Activated CD4-positive, alpha-beta memory T cell treated with anti-CD3 and anti-CD28 coated beads for 36 hours (primary cell): Measurements from ENCODE around the gene TAF4B. TPM values are rescaled to one million over a fixed set of nuclear protein-coding genes. Genes with fewer than 3 reads are reported as not detected.

ENCODE experiments used
- CTCF ChIA-PET: fragments of 350-600 bp; sonication (Branson Sonifier 250); formaldehyde crosslinking; loops from one replicate; lab custom pipeline; 2021; ENCODE audit warnings: antibody characterized with exemption, inconsistent platforms; lab: Charles Lee
- POLR2A ChIA-PET: fragments of 350-600 bp; sonication (Branson Sonifier 250); formaldehyde crosslinking; loops from one replicate; lab custom pipeline; 2021; ENCODE audit warnings: antibody characterized with exemption; lab: Charles Lee
- DNase-seq: peaks from one replicate; pipeline ENCODE4 v3.0.0-alpha.2; 2020
- H3K27ac Mint-ChIP-seq: one replicate; pipeline ENCODE4 v1.8.0; 2021; ENCODE audit warnings: mixed read lengths
- H3K27me3 Mint-ChIP-seq: one replicate; pipeline ENCODE4 v1.8.0; 2021; ENCODE audit warnings: mixed read lengths
- H3K36me3 Mint-ChIP-seq: one replicate; pipeline ENCODE4 v1.8.0; 2021; ENCODE audit warnings: mixed read lengths
- H3K4me1 Mint-ChIP-seq: one replicate; pipeline ENCODE4 v1.8.0; 2021; ENCODE audit warnings: low read depth, mixed read lengths
- H3K4me3 Mint-ChIP-seq: one replicate; pipeline ENCODE4 v1.8.0; 2021; ENCODE audit warnings: mild to moderate bottlenecking, mixed read lengths
- H3K9me3 Mint-ChIP-seq: one replicate; pipeline ENCODE4 v1.8.0; 2021; ENCODE audit warnings: mixed read lengths
- intact Hi-C: fragments of 100-400 bp; cut with micrococcal nuclease; formaldehyde crosslinking; loops from one replicate; pipeline ENCODE4 v1.15.1; 2023
- total RNA-seq, 2 experiments: library from RNA; stranded (reverse); gene quantifications; one replicate each; pipeline ENCODE4 v1.2.3, GENCODE V29; 2021

The TAF4B gene
- total RNA-seq, 2 experiments from 2014 or later: 12.5 to 12.7 TPM

GRCh38 chr18:26405190-26405801, 179.1 kb downstream of the TAF4B start:
- ChIA-PET CTCF (interaction anchor here (0.8 to 0.9 kb wide), 2 partner anchors 22 to 244 kb away, joined by 3 read pairs; no protein-coding TSS in a partner anchor), POLR2A (no interaction called here)
- Mint-ChIP-seq H3K4me3 (no peak overlapping the region), H3K36me3 (no peaks in the 10 kb centered on the region), H3K27me3 (no peaks in the 10 kb centered on the region), H3K9me3 (no peaks in the 10 kb centered on the region), H3K4me1 (no peaks in the 10 kb centered on the region), H3K27ac (no peak overlapping the region)
- intact Hi-C loops: loop anchor here (1.0 kb wide), 1 partner anchor 244 kb away; no protein-coding TSS in a partner anchor
- peak; percentile 14 for DNase-seq

GRCh38 chr18:26406324-26406723, 180.1 kb downstream of the TAF4B start:
- Mint-ChIP-seq H3K4me1 (no peaks in the 10 kb centered on the region), H3K36me3 (no peaks in the 10 kb centered on the region), H3K9me3 (no peaks in the 10 kb centered on the region), H3K4me3 (no peak overlapping the region), H3K27me3 (no peaks in the 10 kb centered on the region), H3K27ac (no peak overlapping the region)
- intact Hi-C loops: no loop called here
- no peak for DNase-seq
- ChIA-PET POLR2A (no interaction called here), CTCF (interaction anchor here (0.8 to 1.4 kb wide), 2 partner anchors 23 to 243 kb away, joined by 3 read pairs; no protein-coding TSS in a partner anchor)

DNA sequence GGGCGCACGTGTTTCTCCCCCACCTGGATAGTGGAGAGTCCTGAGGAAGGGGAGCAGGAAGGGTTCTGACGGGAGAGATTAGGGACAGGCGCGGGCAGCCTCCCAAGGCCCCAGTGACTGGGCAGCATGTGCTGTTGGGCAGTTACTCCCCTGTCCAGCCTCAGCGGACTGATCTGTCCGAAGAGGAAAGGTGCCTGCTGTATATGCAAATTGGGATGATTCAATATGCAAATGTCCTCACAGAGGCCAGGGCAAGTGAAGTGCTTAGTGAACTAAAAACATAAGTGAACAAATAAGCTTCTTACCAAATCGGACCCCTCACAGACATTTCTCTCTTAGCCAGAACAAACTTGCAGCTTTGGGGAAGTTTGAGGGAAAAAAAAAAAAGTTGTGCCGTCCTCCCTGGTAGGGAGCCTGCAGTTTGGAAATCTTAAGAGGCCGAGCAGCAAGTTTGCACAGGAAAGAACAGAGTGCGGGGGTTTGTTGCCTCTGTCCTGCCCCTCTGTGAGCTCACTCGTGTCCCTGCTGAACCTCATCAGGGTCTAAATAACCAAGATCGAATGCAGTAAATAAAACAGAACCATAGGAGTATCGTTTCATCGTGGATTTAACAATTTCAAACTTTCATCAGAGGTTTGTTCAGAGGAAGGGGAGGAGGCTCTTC, 180.7 kb downstream of the TAF4B start:
- ChIA-PET POLR2A (no interaction called here), CTCF (interaction anchor here (1.4 kb wide), 1 partner anchor 23 kb away, joined by 3 read pairs; no protein-coding TSS in a partner anchor)
- intact Hi-C loops: no loop called here
- no peak overlapping the region for H3K4me3 Mint-ChIP-seq
- DNase-seq: no peak
- no peaks in the 10 kb centered on the region for H3K4me1 Mint-ChIP-seq
- no peaks in the 10 kb centered on the region for H3K36me3 Mint-ChIP-seq
- no peaks in the 10 kb centered on the region for H3K27me3 Mint-ChIP-seq
- H3K9me3 Mint-ChIP-seq: no peaks in the 10 kb centered on the region
- no peak overlapping the region for H3K27ac Mint-ChIP-seq

DNA sequence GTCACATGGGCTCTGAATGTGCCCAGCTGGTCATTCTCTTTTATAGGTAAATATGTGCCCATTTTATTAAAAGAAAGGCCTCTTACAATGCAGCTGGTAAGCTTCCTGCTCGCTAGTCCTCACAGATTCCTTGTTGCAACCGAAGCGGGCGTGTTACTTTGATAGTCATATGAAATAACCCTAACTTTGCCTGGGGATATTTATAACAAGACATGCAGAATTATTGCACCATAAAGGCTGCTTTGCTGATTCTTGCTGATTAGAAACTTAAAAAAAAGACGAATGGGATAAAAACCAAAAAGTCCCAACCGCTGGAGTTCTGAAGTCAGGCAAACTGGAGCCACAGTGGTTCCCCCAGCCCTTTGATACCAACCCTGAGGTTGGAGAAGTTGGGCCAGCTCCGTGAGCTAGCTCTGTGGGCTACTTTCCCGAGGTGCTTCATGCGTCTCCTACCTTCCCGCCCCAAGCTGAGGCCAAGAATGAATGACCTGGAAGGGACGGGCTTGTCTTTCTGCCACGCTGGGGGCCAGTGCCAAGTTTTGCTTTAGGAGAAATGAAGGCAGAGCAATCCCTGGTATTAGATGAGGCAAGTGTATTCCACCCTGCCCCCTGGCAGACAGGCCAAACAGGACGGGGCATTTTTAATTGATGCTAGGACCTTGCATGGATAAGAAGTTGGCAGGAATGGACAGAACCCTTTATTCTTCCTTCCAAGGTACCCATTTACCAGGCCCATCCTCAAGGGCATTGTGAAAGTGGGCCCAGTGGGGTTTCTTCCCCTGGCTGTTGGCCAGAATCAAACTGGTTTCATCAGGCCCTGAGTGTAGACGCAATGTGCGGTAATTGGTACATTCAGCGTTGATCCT, 181.7 kb downstream of the TAF4B start:
- Mint-ChIP-seq H3K27ac (no peak overlapping the region), H3K9me3 (no peaks in the 10 kb centered on the region), H3K27me3 (no peaks in the 10 kb centered on the region), H3K4me3 (no peak overlapping the region), H3K4me1 (no peaks in the 10 kb centered on the region), H3K36me3 (no peaks in the 10 kb centered on the region)
- intact Hi-C loops: no loop called here
- DNase-seq: no peak
- ChIA-PET POLR2A (no interaction called here), CTCF (no interaction called here)

GRCh38 chr18:26409091-26409490, 182.8 kb downstream of the TAF4B start:
- Mint-ChIP-seq H3K4me3 (no peak overlapping the region), H3K27ac (no peak overlapping the region), H3K27me3 (no peaks in the 10 kb centered on the region), H3K9me3 (no peaks in the 10 kb centered on the region), H3K36me3 (no peaks in the 10 kb centered on the region), H3K4me1 (no peaks in the 10 kb centered on the region)
- DNase-seq: no peak
- intact Hi-C loops: no loop called here
- ChIA-PET CTCF (interaction anchor here (0.6 kb wide), 1 partner anchor 100 kb away, joined by 4 read pairs; no protein-coding TSS in a partner anchor), POLR2A (no interaction called here)

- Mint-ChIP-seq H3K27me3 (no peaks in the 10 kb centered on the region), H3K4me1 (no peaks in the 10 kb centered on the region), H3K27ac (no peak overlapping the region), H3K9me3 (no peaks in the 10 kb centered on the region), H3K4me3 (no peak overlapping the region), H3K36me3 (no peaks in the 10 kb centered on the region)
- CTCF ChIA-PET: no interaction called here
- POLR2A ChIA-PET: no interaction called here
- no peak for DNase-seq
- intact Hi-C loops: no loop called here
Observed at GRCh38 chr18:26414901-26415440, 188.7 kb downstream of the TAF4B start.

- intact Hi-C loops: no loop called here
- H3K4me3 Mint-ChIP-seq: no peak overlapping the region
- CTCF ChIA-PET: no interaction called here
Observed at GRCh38 chr18:26415631-26416030, 189.4 kb downstream of the TAF4B start.

GRCh38 chr18:26416652-26417150, 190.5 kb downstream of the TAF4B start:
- Mint-ChIP-seq H3K36me3 (no peaks in the 10 kb centered on the region), H3K27ac (no peak overlapping the region), H3K4me1 (no peaks in the 10 kb centered on the region), H3K4me3 (no peak overlapping the region), H3K27me3 (no peaks in the 10 kb centered on the region), H3K9me3 (no peaks in the 10 kb centered on the region)
- DNase-seq: no peak
- POLR2A ChIA-PET: no interaction called here
- intact Hi-C loops: no loop called here
- CTCF ChIA-PET: no interaction called here

More at GRCh38 chr18:26415631-26416030, 189.4 kb downstream of the TAF4B start:
- POLR2A ChIA-PET: no interaction called here
- no peaks in the 10 kb centered on the region for H3K9me3 Mint-ChIP-seq
- H3K4me1 Mint-ChIP-seq: no peaks in the 10 kb centered on the region
- H3K36me3 Mint-ChIP-seq: no peaks in the 10 kb centered on the region
- no peaks in the 10 kb centered on the region for H3K27me3 Mint-ChIP-seq
- no peak overlapping the region for H3K27ac Mint-ChIP-seq
- DNase-seq: no peak

DNA sequence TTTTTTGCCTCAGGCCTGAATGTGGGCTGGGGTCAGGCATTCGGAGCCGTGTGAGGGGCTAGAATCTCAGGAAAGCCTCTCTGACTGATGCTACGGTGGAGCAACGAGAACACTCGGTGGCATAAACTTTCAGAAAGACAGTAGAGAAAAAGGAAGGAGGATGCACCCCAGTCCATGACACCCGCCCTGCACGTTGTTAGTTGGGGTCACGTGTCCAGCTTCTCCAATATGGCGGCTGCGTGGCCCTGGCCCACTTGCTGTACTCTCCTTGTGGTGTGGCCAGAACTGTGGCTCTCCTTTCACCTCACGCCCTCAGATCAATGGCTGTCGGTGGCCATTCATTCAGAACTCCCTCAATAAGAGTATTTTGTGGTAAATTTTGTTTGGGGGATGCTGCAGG, 190.9 kb downstream of the TAF4B start:
- Mint-ChIP-seq H3K4me3 (no peak overlapping the region), H3K36me3 (no peaks in the 10 kb centered on the region), H3K9me3 (no peaks in the 10 kb centered on the region), H3K27me3 (no peaks in the 10 kb centered on the region), H3K27ac (no peak overlapping the region), H3K4me1 (no peaks in the 10 kb centered on the region)
- DNase-seq: no peak
- CTCF ChIA-PET: no interaction called here
- intact Hi-C loops: no loop called here
- POLR2A ChIA-PET: no interaction called here

DNA sequence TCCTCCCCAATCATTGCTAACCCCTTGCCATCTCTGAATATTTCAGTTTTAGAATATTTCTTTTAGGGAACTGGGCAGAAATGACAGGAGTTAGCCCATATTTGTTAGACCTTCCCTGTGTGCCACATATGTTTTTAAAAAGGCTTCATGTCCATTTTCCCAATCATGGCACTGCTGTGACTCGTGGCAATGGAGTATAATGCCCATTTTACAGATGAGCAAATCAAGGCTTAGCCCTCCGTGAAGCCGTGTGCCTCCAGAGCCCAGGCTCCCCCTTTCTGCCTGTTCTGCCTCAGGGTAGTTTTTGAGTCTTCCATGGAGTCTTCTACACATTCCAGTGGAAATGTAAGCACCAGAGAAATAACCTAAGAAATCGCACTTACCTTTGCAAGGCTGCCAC, 192.0 kb downstream of the TAF4B start:
- Mint-ChIP-seq H3K4me3 (no peak overlapping the region), H3K36me3 (no peaks in the 10 kb centered on the region), H3K27ac (no peak overlapping the region), H3K27me3 (no peaks in the 10 kb centered on the region), H3K9me3 (no peaks in the 10 kb centered on the region), H3K4me1 (no peaks in the 10 kb centered on the region)
- intact Hi-C loops: no loop called here
- POLR2A ChIA-PET: no interaction called here
- CTCF ChIA-PET: no interaction called here
- no peak for DNase-seq

GRCh38 chr18:26419746-26420145, 193.5 kb downstream of the TAF4B start:
- Mint-ChIP-seq H3K4me3 (no peak overlapping the region), H3K9me3 (no peaks in the 10 kb centered on the region), H3K4me1 (no peaks in the 10 kb centered on the region), H3K27me3 (no peaks in the 10 kb centered on the region), H3K36me3 (no peaks in the 10 kb centered on the region), H3K27ac (no peak overlapping the region)
- intact Hi-C loops: no loop called here
- ChIA-PET POLR2A (no interaction called here), CTCF (no interaction called here)
- no peak for DNase-seq

- no peak for DNase-seq
- CTCF ChIA-PET: no interaction called here
- Mint-ChIP-seq H3K36me3 (no peaks in the 10 kb centered on the region), H3K9me3 (no peaks in the 10 kb centered on the region), H3K27ac (no peak overlapping the region), H3K4me3 (no peak overlapping the region), H3K4me1 (no peaks in the 10 kb centered on the region), H3K27me3 (no peaks in the 10 kb centered on the region)
- POLR2A ChIA-PET: no interaction called here
- intact Hi-C loops: no loop called here
Observed at GRCh38 chr18:26421503-26421902, 195.3 kb downstream of the TAF4B start.
